ENCODE data around the gene SMARCB1. TPM values are rescaled to one million over a fixed set of nuclear protein-coding genes. Genes with fewer than 3 reads are reported as not detected.

SMARCB1 gene
- total and polyA plus RNA-seq, 2 experiments from 2014 or later, result 114 to 132 TPM

DNA sequence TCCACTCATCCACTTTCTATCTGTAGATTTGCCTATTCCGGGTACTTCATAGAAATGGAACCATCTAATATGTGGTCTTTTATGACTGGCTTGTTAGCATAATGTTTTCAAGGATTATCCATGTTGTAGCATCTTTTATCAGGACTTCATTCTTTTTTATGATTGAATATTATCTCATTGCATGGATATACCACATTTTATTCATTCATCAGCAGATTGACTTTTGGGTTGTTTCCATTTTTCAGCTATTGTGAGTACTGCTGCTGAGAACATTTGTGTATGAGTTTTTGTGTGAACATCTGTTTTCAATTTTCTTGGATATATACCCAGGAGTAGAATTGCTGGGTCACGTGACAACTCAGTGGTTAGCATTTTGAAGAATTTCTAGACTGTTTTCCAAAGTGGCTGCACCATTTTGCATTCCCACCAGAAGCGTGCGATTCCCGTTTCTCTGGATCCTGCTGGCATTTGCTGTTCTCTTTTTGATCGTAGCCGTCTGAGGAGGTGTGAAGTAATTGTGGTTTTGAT lies 43.1 kb downstream of the SMARCB1 start:
- no peak overlapping the region for H3K4me2 ChIP-seq
- no peak overlapping the region for H3K4me3 ChIP-seq
- no peak for TF ChIP-seq EZH2 (IDR thresholded peaks at IDR 0.05; ENCODE audit: low read depth, unreplicated experiment)
- TF ChIP-seq CREB1 (CRISPR knock-in tag; IDR thresholded peaks at IDR 0.05; ENCODE audit: low read depth), result no peak
- TF ChIP-seq, protein P1, sequence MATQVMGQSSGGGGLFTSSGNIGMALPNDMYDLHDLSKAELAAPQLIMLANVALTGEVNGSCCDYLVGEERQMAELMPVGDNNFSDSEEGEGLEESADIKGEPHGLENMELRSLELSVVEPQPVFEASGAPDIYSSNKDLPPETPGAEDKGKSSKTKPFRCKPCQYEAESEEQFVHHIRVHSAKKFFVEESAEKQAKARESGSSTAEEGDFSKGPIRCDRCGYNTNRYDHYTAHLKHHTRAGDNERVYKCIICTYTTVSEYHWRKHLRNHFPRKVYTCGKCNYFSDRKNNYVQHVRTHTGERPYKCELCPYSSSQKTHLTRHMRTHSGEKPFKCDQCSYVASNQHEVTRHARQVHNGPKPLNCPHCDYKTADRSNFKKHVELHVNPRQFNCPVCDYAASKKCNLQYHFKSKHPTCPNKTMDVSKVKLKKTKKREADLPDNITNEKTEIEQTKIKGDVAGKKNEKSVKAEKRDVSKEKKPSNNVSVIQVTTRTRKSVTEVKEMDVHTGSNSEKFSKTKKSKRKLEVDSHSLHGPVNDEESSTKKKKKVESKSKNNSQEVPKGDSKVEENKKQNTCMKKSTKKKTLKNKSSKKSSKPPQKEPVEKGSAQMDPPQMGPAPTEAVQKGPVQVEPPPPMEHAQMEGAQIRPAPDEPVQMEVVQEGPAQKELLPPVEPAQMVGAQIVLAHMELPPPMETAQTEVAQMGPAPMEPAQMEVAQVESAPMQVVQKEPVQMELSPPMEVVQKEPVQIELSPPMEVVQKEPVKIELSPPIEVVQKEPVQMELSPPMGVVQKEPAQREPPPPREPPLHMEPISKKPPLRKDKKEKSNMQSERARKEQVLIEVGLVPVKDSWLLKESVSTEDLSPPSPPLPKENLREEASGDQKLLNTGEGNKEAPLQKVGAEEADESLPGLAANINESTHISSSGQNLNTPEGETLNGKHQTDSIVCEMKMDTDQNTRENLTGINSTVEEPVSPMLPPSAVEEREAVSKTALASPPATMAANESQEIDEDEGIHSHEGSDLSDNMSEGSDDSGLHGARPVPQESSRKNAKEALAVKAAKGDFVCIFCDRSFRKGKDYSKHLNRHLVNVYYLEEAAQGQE (IDR thresholded peaks at IDR 0.05; ENCODE audit: unreplicated experiment), result no peak
- TF ChIP-seq STAT1 (IDR thresholded peaks at IDR 0.05; ENCODE audit: unreplicated experiment), result no peak
- TF ChIP-seq, protein P2, sequence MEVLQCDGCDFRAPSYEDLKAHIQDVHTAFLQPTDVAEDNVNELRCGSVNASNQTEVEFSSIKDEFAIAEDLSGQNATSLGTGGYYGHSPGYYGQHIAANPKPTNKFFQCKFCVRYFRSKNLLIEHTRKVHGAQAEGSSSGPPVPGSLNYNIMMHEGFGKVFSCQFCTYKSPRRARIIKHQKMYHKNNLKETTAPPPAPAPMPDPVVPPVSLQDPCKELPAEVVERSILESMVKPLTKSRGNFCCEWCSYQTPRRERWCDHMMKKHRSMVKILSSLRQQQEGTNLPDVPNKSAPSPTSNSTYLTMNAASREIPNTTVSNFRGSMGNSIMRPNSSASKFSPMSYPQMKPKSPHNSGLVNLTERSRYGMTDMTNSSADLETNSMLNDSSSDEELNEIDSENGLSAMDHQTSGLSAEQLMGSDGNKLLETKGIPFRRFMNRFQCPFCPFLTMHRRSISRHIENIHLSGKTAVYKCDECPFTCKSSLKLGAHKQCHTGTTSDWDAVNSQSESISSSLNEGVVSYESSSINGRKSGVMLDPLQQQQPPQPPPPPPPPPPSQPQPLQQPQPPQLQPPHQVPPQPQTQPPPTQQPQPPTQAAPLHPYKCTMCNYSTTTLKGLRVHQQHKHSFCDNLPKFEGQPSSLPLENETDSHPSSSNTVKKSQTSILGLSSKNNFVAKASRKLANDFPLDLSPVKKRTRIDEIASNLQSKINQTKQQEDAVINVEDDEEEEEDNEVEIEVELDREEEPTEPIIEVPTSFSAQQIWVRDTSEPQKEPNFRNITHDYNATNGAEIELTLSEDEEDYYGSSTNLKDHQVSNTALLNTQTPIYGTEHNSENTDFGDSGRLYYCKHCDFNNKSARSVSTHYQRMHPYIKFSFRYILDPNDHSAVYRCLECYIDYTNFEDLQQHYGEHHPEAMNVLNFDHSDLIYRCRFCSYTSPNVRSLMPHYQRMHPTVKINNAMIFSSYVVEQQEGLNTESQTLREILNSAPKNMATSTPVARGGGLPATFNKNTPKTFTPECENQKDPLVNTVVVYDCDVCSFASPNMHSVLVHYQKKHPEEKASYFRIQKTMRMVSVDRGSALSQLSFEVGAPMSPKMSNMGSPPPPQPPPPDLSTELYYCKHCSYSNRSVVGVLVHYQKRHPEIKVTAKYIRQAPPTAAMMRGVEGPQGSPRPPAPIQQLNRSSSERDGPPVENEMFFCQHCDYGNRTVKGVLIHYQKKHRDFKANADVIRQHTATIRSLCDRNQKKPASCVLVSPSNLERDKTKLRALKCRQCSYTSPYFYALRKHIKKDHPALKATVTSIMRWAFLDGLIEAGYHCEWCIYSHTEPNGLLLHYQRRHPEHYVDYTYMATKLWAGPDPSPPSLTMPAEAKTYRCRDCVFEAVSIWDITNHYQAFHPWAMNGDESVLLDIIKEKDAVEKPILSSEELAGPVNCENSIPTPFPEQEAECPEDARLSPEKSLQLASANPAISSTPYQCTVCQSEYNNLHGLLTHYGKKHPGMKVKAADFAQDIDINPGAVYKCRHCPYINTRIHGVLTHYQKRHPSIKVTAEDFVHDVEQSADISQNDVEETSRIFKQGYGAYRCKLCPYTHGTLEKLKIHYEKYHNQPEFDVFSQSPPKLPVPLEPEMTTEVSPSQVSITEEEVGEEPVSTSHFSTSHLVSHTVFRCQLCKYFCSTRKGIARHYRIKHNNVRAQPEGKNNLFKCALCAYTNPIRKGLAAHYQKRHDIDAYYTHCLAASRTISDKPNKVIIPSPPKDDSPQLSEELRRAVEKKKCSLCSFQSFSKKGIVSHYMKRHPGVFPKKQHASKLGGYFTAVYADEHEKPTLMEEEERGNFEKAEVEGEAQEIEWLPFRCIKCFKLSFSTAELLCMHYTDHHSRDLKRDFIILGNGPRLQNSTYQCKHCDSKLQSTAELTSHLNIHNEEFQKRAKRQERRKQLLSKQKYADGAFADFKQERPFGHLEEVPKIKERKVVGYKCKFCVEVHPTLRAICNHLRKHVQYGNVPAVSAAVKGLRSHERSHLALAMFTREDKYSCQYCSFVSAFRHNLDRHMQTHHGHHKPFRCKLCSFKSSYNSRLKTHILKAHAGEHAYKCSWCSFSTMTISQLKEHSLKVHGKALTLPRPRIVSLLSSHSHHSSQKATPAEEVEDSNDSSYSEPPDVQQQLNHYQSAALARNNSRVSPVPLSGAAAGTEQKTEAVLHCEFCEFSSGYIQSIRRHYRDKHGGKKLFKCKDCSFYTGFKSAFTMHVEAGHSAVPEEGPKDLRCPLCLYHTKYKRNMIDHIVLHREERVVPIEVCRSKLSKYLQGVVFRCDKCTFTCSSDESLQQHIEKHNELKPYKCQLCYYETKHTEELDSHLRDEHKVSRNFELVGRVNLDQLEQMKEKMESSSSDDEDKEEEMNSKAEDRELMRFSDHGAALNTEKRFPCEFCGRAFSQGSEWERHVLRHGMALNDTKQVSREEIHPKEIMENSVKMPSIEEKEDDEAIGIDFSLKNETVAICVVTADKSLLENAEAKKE (CRISPR knock-in tag; IDR thresholded peaks at IDR 0.05), result no peak
- no peak for TF ChIP-seq EZH2phosphoT487 (IDR thresholded peaks at IDR 0.05; ENCODE audit: unreplicated experiment)
- TF ChIP-seq NANOG (IDR thresholded peaks at IDR 0.05; ENCODE audit: borderline replicate concordance), result no peak
- TF ChIP-seq, protein P3, sequence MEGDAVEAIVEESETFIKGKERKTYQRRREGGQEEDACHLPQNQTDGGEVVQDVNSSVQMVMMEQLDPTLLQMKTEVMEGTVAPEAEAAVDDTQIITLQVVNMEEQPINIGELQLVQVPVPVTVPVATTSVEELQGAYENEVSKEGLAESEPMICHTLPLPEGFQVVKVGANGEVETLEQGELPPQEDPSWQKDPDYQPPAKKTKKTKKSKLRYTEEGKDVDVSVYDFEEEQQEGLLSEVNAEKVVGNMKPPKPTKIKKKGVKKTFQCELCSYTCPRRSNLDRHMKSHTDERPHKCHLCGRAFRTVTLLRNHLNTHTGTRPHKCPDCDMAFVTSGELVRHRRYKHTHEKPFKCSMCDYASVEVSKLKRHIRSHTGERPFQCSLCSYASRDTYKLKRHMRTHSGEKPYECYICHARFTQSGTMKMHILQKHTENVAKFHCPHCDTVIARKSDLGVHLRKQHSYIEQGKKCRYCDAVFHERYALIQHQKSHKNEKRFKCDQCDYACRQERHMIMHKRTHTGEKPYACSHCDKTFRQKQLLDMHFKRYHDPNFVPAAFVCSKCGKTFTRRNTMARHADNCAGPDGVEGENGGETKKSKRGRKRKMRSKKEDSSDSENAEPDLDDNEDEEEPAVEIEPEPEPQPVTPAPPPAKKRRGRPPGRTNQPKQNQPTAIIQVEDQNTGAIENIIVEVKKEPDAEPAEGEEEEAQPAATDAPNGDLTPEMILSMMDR (conservative IDR thresholded peaks at IDR 0.05; ENCODE audit: low read depth in 2 of 2), result no peak
- no peak for TF ChIP-seq JUNB (IDR thresholded peaks at IDR 0.05; ENCODE audit: unreplicated experiment)
- TF ChIP-seq ZNF331 (CRISPR knock-in tag; IDR thresholded peaks at IDR 0.05; ENCODE audit: low read depth), result no peak
- TF ChIP-seq, protein P4, sequence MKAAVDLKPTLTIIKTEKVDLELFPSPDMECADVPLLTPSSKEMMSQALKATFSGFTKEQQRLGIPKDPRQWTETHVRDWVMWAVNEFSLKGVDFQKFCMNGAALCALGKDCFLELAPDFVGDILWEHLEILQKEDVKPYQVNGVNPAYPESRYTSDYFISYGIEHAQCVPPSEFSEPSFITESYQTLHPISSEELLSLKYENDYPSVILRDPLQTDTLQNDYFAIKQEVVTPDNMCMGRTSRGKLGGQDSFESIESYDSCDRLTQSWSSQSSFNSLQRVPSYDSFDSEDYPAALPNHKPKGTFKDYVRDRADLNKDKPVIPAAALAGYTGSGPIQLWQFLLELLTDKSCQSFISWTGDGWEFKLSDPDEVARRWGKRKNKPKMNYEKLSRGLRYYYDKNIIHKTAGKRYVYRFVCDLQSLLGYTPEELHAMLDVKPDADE (IDR thresholded peaks at IDR 0.05), result no peak
- no peak for TF ChIP-seq ZNF114 (CRISPR knock-in tag; IDR thresholded peaks at IDR 0.05)
- no peak for TF ChIP-seq POLR2AphosphoS5 (IDR thresholded peaks at IDR 0.05; ENCODE audit: low read depth)
- Mint-ChIP-seq H3K4me3 (no peak overlapping the region; the same call in 2 of the 3 replicates), H3K9me3 (no peaks in the 10 kb centered on the region; the same call in 2 of the 3 replicates), H3K36me3 (ENCODE audit: low read depth) (peaks cover 54% of the 10 kb centered on the region), H3K4me1 (peaks cover 2% of the 10 kb centered on the region; the same call in 1 of the 3 replicates), H3K27ac (no peak overlapping the region), H3K27me3 (ENCODE audit: insufficient read depth, low read depth, poor library complexity) (peaks cover 15% of the 10 kb centered on the region)
- no peak overlapping the region for H3K27ac ChIP-seq (ENCODE audit: low read depth)
- H3K79me2 ChIP-seq (replicated peaks; ENCODE audit: insufficient read depth), result no peaks in the 10 kb centered on the region
- no peaks in the 10 kb centered on the region for H3K9me2 ChIP-seq (ENCODE audit: insufficient read depth)
- peaks cover 6% of the 10 kb centered on the region; the same call in 1 of the 2 replicates for H3K36me3 ChIP-seq (ENCODE audit: insufficient read depth)
- ATAC-seq (no peak), DNase-seq (ENCODE audit: low spot score) (no peak)
- no peaks in the 10 kb centered on the region for H3K27me3 ChIP-seq (ENCODE audit: insufficient read depth)
- 0 out of 2 replicates have a peak, but pooled peaks cover 4% of the 10 kb centered on the region for H4K20me1 ChIP-seq (replicated peaks; ENCODE audit: insufficient read depth)
- no peaks in the 10 kb centered on the region for H3F3A ChIP-seq (replicated peaks; ENCODE audit: low read depth)
- H2AFZ ChIP-seq, result no peak overlapping the region
- no peaks in the 10 kb centered on the region for H3K4me1 ChIP-seq (ENCODE audit: insufficient read depth)

All from GM23338 (cell line).